Measurements from ENCODE around the gene SLC8A1. TPM values are rescaled to one million over a fixed set of nuclear protein-coding genes. Genes with fewer than 3 reads are reported as not detected.

Gene SLC8A1
- total RNA-seq, 2 experiments from 2014 or later = 0.47 to 0.59 TPM

- Histone ChIP-seq H3K4me1 (ENCODE audit: insufficient read depth, low read length) (no peaks in the 10 kb centered on the region), H3K27ac (ENCODE audit: low read depth in 1 of 2, low read length in 2 of 2) (no peak overlapping the region), H3K4me3 (ENCODE audit: low read length) (no peak overlapping the region), H3K36me3 (ENCODE audit: insufficient read depth, low read length) (no peaks in the 10 kb centered on the region), H3K27me3 (ENCODE audit: control insufficient read depth in 1 of 2, insufficient read depth in 2 of 2, low read length in 2 of 2) (no peaks in the 10 kb centered on the region), H3K9me3 (ENCODE audit: control insufficient read depth in 1 of 2, insufficient read depth in 1 of 2, low read length in 2 of 2) (no peaks in the 10 kb centered on the region)
- Mint-ChIP-seq H3K27ac (no peak overlapping the region), H3K9me3 (no peaks in the 10 kb centered on the region), H3K36me3 (ENCODE audit: low read depth) (no peaks in the 10 kb centered on the region), H3K4me1 (ENCODE audit: low read depth) (no peaks in the 10 kb centered on the region), H3K4me3 (no peak overlapping the region), H3K27me3 (no peaks in the 10 kb centered on the region)
- ChIA-PET CTCF (interaction anchor here (1.2 kb wide), 1 partner anchor 16 kb away, joined by 3 read pairs; no protein-coding TSS in a partner anchor), POLR2A (no interaction called here)
- ATAC-seq (ENCODE audit: poor library complexity) (no peak), DNase-seq (no peak)
- intact Hi-C loops (cut with DNase I, micrococcal nuclease) = no loop called here
- no peak for TF ChIP-seq CTCF (IDR thresholded peaks at IDR 0.05)
These were observed 346.3 kb downstream of the SLC8A1 start for GRCh38 chr2:40105593-40105992.

- ChIA-PET POLR2A (no interaction called here), CTCF (no interaction called here)
- H3K27ac ChIP-seq (ENCODE audit: low read depth in 1 of 2, low read length in 2 of 2) = no peak overlapping the region
- no peaks in the 10 kb centered on the region for H3K9me3 ChIP-seq (ENCODE audit: control insufficient read depth in 1 of 2, insufficient read depth in 1 of 2, low read length in 2 of 2)
- no peak for TF ChIP-seq CTCF (IDR thresholded peaks at IDR 0.05)
- no peaks in the 10 kb centered on the region for H3K27me3 ChIP-seq (ENCODE audit: control insufficient read depth in 1 of 2, insufficient read depth in 2 of 2, low read length in 2 of 2)
- no peaks in the 10 kb centered on the region for H3K9me3 Mint-ChIP-seq
- no peaks in the 10 kb centered on the region for H3K4me1 ChIP-seq (ENCODE audit: insufficient read depth, low read length)
- no peaks in the 10 kb centered on the region for H3K27me3 Mint-ChIP-seq
- ATAC-seq (ENCODE audit: poor library complexity) = no peak
- H3K4me3 Mint-ChIP-seq = no peak overlapping the region
- no peaks in the 10 kb centered on the region for H3K36me3 ChIP-seq (ENCODE audit: insufficient read depth, low read length)
- no peak overlapping the region for H3K27ac Mint-ChIP-seq
- H3K4me1 Mint-ChIP-seq (ENCODE audit: low read depth) = no peaks in the 10 kb centered on the region
- no peak overlapping the region for H3K4me3 ChIP-seq (ENCODE audit: low read length)
- H3K36me3 Mint-ChIP-seq (ENCODE audit: low read depth) = no peaks in the 10 kb centered on the region
- intact Hi-C loops (cut with DNase I, micrococcal nuclease) = no loop called here
- no peak for DNase-seq
These were observed 348.3 kb downstream of the SLC8A1 start for GRCh38 chr2:40103590-40103989.

GRCh38 chr2:40103163-40103562 lies 348.7 kb downstream of the SLC8A1 start:
- ATAC-seq (ENCODE audit: poor library complexity) = no peak
- ChIA-PET CTCF (no interaction called here), POLR2A (no interaction called here)
- no peaks in the 10 kb centered on the region for H3K4me1 Mint-ChIP-seq (ENCODE audit: low read depth)
- no peaks in the 10 kb centered on the region for H3K36me3 Mint-ChIP-seq (ENCODE audit: low read depth)
- no peak overlapping the region for H3K4me3 ChIP-seq (ENCODE audit: low read length)
- no peaks in the 10 kb centered on the region for H3K9me3 ChIP-seq (ENCODE audit: control insufficient read depth in 1 of 2, insufficient read depth in 1 of 2, low read length in 2 of 2)
- H3K36me3 ChIP-seq (ENCODE audit: insufficient read depth, low read length) = no peaks in the 10 kb centered on the region
- TF ChIP-seq CTCF (IDR thresholded peaks at IDR 0.05) = no peak
- DNase-seq = no peak
- no peaks in the 10 kb centered on the region for H3K27me3 ChIP-seq (ENCODE audit: control insufficient read depth in 1 of 2, insufficient read depth in 2 of 2, low read length in 2 of 2)
- H3K4me1 ChIP-seq (ENCODE audit: insufficient read depth, low read length) = no peaks in the 10 kb centered on the region
- H3K27ac Mint-ChIP-seq = no peak overlapping the region
- intact Hi-C loops (cut with DNase I, micrococcal nuclease) = no loop called here
- H3K4me3 Mint-ChIP-seq = no peak overlapping the region
- no peaks in the 10 kb centered on the region for H3K27me3 Mint-ChIP-seq
- H3K9me3 Mint-ChIP-seq = no peaks in the 10 kb centered on the region
- H3K27ac ChIP-seq (ENCODE audit: low read depth in 1 of 2, low read length in 2 of 2) = no peak overlapping the region
